ENCODE measurements around the gene NTRK1.

NTRK1 gene

GRCh38 chr1:156836892-156837291, 23.8 kb upstream of the NTRK1 start:
- DNase-seq, result no peak

GRCh38 chr1:156838972-156839371, 21.7 kb upstream of the NTRK1 start:
- DNase-seq, result peak in 6 of 51 donors; percentile 4 to 20 (median 9)

- no peak for DNase-seq
These were observed 21.1 kb upstream of the NTRK1 start for GRCh38 chr1:156839426-156840109.

- DNase-seq, result no peak
These were observed 20.3 kb upstream of the NTRK1 start for GRCh38 chr1:156840186-156840897.

- DNase-seq, result no peak
These were observed 19.8 kb upstream of the NTRK1 start for GRCh38 chr1:156840898-156841279.

GRCh38 chr1:156841295-156841855, 19.3 kb upstream of the NTRK1 start:
- DNase-seq, result no peak

- DNase-seq, result no peak
These were observed 17.9 kb upstream of the NTRK1 start for GRCh38 chr1:156842618-156843300.

- DNase-seq, result no peak
These were observed 16.6 kb upstream of the NTRK1 start for GRCh38 chr1:156844102-156844501.

GRCh38 chr1:156844638-156845037, 16.0 kb upstream of the NTRK1 start:
- no peak for DNase-seq

- no peak for DNase-seq
These were observed 15.4 kb upstream of the NTRK1 start for GRCh38 chr1:156845055-156845952.

- DNase-seq, result no peak
These were observed 14.6 kb upstream of the NTRK1 start for GRCh38 chr1:156845953-156846545.

- DNase-seq, result no peak
These were observed 14.0 kb upstream of the NTRK1 start for GRCh38 chr1:156846643-156847042.

GRCh38 chr1:156847591-156848460, 12.8 kb upstream of the NTRK1 start:
- DNase-seq, result no peak

GRCh38 chr1:156848461-156849150, 12.1 kb upstream of the NTRK1 start:
- DNase-seq, result no peak

GRCh38 chr1:156849151-156849496, 11.5 kb upstream of the NTRK1 start:
- DNase-seq, result no peak

GRCh38 chr1:156851779-156852417, 8.8 kb upstream of the NTRK1 start:
- DNase-seq, result no peak

- DNase-seq, result peak in 28 of 51 donors; percentile 6 to 67 (median 33)
These were observed 8.2 kb upstream of the NTRK1 start for GRCh38 chr1:156852418-156852874.

- no peak for DNase-seq
These were observed 6.9 kb upstream of the NTRK1 start for GRCh38 chr1:156853761-156854160.

- DNase-seq, result no peak
These were observed 6.0 kb upstream of the NTRK1 start for GRCh38 chr1:156854634-156855033.

All from hypothalamus (tissue), 51 donors.